SK-MEL-5 (cell line): ENCODE data around the gene ATRNL1. TPM values are rescaled to one million over a fixed set of nuclear protein-coding genes. Genes with fewer than 3 reads are reported as not detected.

ENCODE experiments used
- DNase-seq: peaks from one replicate; pipeline ENCODE4 v3.0.0-alpha.2; 2016; ENCODE audit warnings: low read depth, low spot score
- in situ Hi-C: cut with HindIII; loops from 2 replicates; pipeline ENCODE4 v1.10.0; 2016; ENCODE audit warnings: low sequenced_read_pairs, high pct_unique_total_duplicates, low pct_unique_long_range_greater_than_20kb
- total RNA-seq: library from RNA; depleted of rRNA; stranded (reverse); fragments of >200 nt; shearing (Covaris generic); gene quantifications from 2 replicates; pipeline ENCODE4 v1.2.3, GENCODE V29; 2014; rRNA removed

Gene ATRNL1
- total RNA-seq, 1 experiment from 2014 or later = 43.6 TPM

DNA sequence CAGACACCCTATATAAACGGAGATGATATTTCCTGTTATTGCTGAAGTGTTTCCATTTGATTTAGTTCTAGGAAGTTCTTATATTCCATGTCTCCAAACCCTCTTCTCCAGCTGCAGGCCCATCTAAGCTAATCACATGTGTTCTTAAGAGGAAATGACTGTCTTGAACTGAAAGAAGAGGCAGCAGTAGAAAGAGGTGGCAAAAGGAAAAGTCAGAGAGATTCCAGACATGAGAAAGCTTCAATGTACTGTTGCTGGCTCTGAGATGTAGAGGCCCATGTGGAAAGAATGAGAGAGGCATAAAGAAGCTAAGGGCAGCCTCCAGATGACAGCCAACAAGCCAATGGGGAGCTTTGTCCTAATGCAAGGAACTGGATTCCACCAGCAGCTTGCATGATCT, 892.6 kb downstream of the ATRNL1 start:
- no peak for DNase-seq
- in situ Hi-C loops = no loop called here

DNA sequence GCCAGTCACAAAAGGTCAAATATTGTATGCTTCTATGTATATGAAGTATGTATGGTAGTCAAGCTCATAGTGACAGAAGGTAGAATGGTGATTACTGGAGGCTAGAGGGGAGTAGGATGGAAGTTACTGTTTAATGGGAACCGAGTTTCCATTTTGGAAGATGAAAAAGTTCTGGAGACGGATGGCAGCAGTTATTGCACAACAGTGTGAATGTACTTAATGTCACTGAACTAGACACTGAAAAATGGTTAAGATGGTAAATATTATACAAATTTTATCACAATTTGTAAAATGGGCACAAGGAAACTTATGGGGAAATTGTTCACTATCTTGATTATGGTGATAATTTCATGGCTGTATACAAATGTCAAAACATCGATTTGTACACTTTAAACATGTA, 895.2 kb downstream of the ATRNL1 start:
- in situ Hi-C loops = no loop called here
- DNase-seq = no peak

DNA sequence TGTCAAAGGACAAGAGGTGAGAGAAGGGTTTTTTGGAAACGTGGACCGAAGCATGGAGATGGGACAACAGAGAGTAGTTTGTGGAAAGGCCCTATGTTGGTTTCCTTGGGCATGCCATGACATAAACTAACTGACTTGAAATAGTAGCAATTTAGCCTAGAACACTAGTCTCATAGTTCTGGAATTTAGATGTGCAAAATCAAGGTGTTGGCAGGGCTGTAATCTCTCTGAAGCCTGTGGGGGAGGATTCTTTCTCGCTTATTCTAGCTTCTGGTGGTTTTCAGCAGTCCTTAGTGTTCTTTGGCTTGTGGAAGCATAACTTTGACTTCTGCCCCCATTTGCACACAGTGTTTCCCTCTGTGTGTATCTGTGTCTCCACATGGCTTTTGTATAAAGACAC, 896.5 kb downstream of the ATRNL1 start:
- in situ Hi-C loops = no loop called here

DNA sequence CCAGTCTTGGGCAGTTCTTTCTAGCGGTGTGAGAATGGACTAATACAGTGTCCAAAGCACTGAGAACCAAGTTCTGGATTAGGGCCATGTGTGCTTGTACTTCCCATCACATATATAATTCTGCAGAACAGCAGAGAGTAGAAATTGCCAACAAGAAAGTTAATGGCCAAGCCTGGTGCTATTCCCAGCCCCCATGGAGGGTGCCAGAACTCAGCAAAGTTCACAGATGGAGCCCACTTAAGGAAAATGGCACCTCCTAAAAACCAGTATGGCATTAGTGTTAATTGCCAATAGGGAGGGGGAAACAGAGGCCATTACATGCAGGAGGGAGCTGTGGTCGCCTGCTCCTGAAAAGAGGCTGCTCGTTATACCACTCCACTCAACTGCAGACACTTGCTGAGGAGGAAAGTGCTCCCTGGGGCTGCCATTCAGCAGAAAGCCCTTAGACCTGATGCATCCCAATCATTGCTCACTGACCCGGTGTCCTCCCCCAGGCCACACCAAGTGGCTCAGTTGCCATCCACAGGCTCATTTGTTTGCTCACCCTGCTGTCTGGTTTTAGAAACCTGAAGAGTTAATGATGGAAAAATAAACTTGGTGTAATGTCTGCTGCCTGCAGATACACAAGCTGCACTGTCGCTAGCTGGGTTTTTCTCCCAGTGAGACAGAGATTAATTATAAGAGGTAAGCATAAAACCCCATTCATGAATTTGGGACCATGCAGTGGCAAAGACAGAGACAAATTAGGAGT, 899.2 kb downstream of the ATRNL1 start:
- DNase-seq = no peak
- in situ Hi-C loops = no loop called here

More for the DNA sequence above, 896.5 kb downstream of the ATRNL1 start:
- no peak for DNase-seq

DNA sequence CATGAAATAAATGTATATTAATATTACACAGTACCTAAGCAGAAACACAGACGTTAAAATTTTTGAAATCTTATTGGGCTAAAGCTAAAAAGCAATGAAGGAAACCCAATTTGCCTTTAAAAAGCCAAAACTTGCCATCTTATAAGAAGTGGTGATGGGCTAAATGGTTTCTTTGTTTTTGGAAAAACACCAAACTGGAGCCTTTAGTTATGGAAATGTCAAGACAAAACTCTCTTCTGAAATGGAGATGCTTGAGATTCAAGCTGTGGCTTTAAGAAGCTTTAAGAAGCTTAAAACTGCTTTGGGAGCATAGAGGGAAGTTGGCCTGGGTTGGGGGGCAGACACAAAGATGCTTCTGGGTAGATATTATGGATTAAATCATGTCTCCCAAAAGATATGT, 902.9 kb downstream of the ATRNL1 start:
- in situ Hi-C loops = no loop called here

DNA sequence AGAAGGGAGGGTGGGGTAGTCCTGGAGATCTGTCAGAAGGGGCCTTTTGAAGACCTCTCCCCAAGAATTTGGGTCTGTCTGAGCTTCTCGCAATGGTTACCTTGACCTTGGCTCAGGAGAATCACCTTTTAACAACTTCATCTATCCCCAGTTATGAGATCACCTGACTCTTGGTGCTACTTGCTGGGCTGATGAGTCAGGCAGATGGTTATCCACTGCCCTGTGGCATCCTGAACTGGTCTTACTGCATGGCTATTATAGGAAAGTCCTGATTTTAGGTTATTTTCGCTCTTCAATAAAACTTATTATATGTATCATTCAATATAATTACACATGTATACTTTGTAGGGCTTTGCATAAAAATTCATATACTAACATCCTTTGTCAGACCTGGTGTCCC, 905.1 kb downstream of the ATRNL1 start:
- no peak for DNase-seq
- in situ Hi-C loops = no loop called here

More for the DNA sequence above, 902.9 kb downstream of the ATRNL1 start:
- DNase-seq = no peak

Other genes starting within 250 kb of the ATRNL1 start
- gene TRUB1, start 155.2 kb upstream of the ATRNL1 start, total RNA-seq = 37.0 and 39.4 TPM in 2 replicates